Activated naive CD4-positive, alpha-beta T cell treated with anti-CD3 and anti-CD28 coated beads, Interleukin-2, amount 50 U/mL, for 24 hours (primary cell): Measurements from ENCODE around the gene ZBTB5.
"Not testable (repeated sequence)": the region's sequence is repeated elsewhere in the genome, so short reads cannot be mapped to it uniquely, and the experiment has no call there.

Source experiments
- H3K27ac Mint-ChIP-seq: one replicate; pipeline ENCODE4 v1.8.0; 2021; ENCODE audit warnings: mild to moderate bottlenecking, mixed read lengths
- H3K27me3 Mint-ChIP-seq: one replicate; pipeline ENCODE4 v1.8.0; 2021; ENCODE audit warnings: mixed read lengths
- H3K36me3 Mint-ChIP-seq: one replicate; pipeline ENCODE4 v1.8.0; 2021; ENCODE audit warnings: mixed read lengths
- H3K4me1 Mint-ChIP-seq: one replicate; pipeline ENCODE4 v1.8.0; 2021; ENCODE audit warnings: mixed read lengths
- H3K4me3 Mint-ChIP-seq: one replicate; pipeline ENCODE4 v1.8.0; 2021; ENCODE audit warnings: mild to moderate bottlenecking, mixed read lengths
- H3K9me3 Mint-ChIP-seq: one replicate; pipeline ENCODE4 v1.8.0; 2021; ENCODE audit warnings: mixed read lengths

The ZBTB5 gene, protein sequence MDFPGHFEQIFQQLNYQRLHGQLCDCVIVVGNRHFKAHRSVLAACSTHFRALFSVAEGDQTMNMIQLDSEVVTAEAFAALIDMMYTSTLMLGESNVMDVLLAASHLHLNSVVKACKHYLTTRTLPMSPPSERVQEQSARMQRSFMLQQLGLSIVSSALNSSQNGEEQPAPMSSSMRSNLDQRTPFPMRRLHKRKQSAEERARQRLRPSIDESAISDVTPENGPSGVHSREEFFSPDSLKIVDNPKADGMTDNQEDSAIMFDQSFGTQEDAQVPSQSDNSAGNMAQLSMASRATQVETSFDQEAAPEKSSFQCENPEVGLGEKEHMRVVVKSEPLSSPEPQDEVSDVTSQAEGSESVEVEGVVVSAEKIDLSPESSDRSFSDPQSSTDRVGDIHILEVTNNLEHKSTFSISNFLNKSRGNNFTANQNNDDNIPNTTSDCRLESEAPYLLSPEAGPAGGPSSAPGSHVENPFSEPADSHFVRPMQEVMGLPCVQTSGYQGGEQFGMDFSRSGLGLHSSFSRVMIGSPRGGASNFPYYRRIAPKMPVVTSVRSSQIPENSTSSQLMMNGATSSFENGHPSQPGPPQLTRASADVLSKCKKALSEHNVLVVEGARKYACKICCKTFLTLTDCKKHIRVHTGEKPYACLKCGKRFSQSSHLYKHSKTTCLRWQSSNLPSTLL

DNA sequence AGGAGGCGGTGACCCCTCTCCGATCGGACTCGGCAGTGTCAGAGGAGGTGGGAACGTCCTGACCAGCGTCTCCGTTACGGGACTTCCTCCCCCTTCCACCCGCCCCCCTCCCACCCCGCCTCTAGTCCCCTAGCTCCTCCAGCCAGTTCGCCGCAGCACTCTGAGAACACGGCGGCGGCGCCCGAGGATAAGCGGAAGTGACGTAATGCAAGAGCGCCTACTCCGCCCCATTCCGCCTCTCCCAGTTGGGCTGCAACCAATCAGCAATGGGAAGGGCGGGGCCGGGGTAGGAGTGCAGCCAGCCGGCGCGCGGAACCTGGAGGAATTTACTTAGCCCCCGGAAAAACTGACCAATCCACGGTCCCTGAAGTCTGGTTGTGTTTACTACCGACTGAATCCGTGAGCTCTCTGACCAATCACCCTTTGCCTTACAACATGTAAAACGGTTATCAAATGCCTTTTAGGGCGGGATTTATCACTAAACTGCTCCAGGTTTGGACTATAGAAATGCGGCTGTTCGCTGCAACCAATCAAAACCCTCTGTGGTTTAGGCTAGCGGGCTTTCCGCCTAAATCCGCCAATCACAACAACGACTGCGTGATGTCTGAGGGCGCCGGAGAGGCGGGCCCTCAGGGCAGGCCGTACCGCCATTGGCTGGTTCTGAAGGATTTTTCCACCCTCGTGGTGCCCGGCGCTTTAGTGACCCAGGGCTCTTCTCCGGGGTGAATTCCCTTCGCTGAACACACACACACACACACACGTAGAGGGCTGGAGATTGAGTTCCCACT is at the start of gene ZBTB5:
Gene ZBTB5 (minus strand): TSS at position 202 of the 788 bp plus-strand sequence. CDS start 22,899 bp downstream, outside the sequence.
- Mint-ChIP-seq H3K9me3 (no peaks in the 10 kb centered on the region), H3K4me1 (peaks cover 32% of the 10 kb centered on the region), H3K36me3 (peaks cover 9% of the 10 kb centered on the region), H3K27me3 (no peaks in the 10 kb centered on the region), H3K4me3 (peak within 1 kb of the TSS; percentile 97), H3K27ac (peak within 1 kb of the TSS; percentile 95)

GRCh38 chr9:37514999-37515398 is 49.7 kb upstream of the ZBTB5 start:
- Mint-ChIP-seq H3K27ac (peak overlapping the region; percentile 23), H3K36me3 (peaks cover 6% of the 10 kb centered on the region), H3K4me1 (no peaks in the 10 kb centered on the region), H3K27me3 (no peaks in the 10 kb centered on the region), H3K4me3 (no peak overlapping the region), H3K9me3 (no peaks in the 10 kb centered on the region)

DNA sequence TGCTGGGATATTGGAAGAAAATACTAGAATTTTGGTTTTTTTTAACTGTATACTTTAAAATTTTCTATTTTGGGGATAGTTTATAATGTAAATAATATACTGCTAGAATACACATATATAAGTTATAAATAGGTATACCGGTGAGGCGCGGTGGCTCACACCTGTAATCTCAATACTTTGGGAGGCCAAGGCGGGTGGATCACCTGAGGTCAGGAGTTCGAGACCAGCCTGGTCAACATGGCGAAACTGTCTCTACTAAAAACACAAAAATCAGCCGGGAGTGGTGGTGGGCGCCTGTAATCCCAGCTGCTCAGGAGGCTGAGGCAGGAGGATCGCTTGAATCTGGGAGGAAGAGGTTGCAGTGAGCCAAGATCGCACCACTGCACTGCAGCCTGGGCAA is 49.2 kb upstream of the ZBTB5 start:
- H3K36me3 Mint-ChIP-seq, H3K4me3 Mint-ChIP-seq, H3K27me3 Mint-ChIP-seq, H3K4me1 Mint-ChIP-seq, H3K27ac Mint-ChIP-seq, H3K9me3 Mint-ChIP-seq: not testable (repeated sequence)

DNA sequence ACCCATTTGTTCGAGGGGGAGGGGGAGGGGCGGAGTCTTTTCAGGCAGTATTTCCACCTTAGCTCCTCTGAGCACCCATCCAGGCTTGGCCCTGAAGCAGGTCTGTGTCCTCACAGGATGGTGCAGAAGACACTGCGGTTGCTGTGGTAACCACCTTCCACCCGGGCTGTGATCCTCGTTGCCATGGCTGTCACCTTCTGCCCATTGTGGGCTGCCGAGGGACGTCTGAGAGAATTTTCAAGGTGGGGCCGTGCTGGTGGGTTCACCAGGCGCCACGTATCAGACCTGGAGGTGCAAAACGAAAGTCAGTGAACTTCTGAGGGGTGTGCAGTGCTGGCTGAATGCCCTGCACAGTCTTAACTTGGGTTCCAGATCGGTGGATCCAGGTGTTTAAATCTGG is 47.2 kb upstream of the ZBTB5 start:
- no peaks in the 10 kb centered on the region for H3K4me1 Mint-ChIP-seq
- H3K27ac Mint-ChIP-seq: no peak overlapping the region
- H3K9me3 Mint-ChIP-seq: no peaks in the 10 kb centered on the region
- no peak overlapping the region for H3K4me3 Mint-ChIP-seq
- no peaks in the 10 kb centered on the region for H3K27me3 Mint-ChIP-seq
- peaks cover 3% of the 10 kb centered on the region for H3K36me3 Mint-ChIP-seq

DNA sequence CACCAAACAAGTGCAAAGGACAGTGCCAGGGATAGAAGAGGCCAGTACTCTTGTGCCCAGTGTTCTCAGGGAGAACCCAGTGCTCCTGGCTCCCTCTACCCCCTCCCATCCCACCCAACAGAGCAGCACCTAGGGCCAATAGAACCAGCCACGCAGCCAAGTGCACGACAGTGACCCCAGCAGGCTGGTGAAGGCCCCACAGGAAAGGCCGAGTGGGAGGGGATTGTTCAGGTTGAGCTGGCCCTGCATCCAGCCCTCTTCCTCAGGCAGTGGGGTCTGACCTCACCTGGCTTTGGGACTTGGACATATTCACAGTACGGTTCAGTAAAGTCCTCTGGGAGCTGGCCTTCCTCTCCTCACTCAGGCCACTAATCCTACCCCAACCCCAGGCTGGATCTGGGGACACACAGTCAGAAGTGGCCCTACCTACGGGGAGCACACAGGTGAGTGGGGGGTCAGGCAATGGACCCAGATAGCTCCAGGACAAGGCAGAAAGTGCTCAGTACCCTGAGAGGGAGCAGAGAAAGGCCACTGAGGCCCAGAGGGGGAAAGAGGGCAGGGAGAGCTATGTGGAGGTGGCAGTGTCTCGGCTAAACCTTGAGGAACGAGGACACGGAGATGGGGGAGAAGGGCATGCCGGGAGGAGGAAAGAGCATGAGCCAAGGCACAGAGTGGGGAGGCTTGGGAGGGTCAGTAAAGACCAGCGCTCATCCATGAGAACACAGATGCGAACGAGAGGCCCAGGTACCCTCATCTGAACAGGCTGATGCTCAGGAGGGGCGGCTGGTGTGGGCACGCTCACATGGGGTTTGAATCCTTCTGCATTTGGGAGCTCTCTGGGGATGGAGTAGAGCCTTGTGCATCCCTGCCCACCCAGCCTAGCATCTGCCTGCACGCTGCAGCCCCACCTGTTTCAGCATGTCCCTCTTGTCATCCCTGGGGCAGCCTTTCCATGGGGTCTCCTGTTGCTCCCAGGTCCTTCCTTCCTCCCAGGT is 46.1 kb upstream of the ZBTB5 start:
- H3K36me3 Mint-ChIP-seq: peaks cover 3% of the 10 kb centered on the region
- H3K27me3 Mint-ChIP-seq: no peaks in the 10 kb centered on the region
- H3K9me3 Mint-ChIP-seq: no peaks in the 10 kb centered on the region
- H3K4me3 Mint-ChIP-seq: no peak overlapping the region
- peaks cover 5% of the 10 kb centered on the region for H3K4me1 Mint-ChIP-seq
- H3K27ac Mint-ChIP-seq: no peak overlapping the region

- H3K9me3 Mint-ChIP-seq, H3K27ac Mint-ChIP-seq, H3K27me3 Mint-ChIP-seq, H3K36me3 Mint-ChIP-seq, H3K4me3 Mint-ChIP-seq, H3K4me1 Mint-ChIP-seq: not testable (repeated sequence)
These were observed 44.8 kb upstream of the ZBTB5 start for GRCh38 chr9:37510053-37510452.

GRCh38 chr9:37509536-37509935 is 44.3 kb upstream of the ZBTB5 start:
- H3K4me1 Mint-ChIP-seq: peaks cover 8% of the 10 kb centered on the region
- peaks cover 3% of the 10 kb centered on the region for H3K36me3 Mint-ChIP-seq
- H3K4me3 Mint-ChIP-seq: no peak overlapping the region
- H3K27ac Mint-ChIP-seq: no peak overlapping the region
- H3K9me3 Mint-ChIP-seq: no peaks in the 10 kb centered on the region
- no peaks in the 10 kb centered on the region for H3K27me3 Mint-ChIP-seq

- Mint-ChIP-seq H3K9me3 (no peaks in the 10 kb centered on the region), H3K27ac (no peak overlapping the region), H3K4me3 (no peak overlapping the region), H3K36me3 (no peaks in the 10 kb centered on the region), H3K4me1 (peaks cover 9% of the 10 kb centered on the region), H3K27me3 (no peaks in the 10 kb centered on the region)
These were observed 43.6 kb upstream of the ZBTB5 start for GRCh38 chr9:37508834-37509206.

- Mint-ChIP-seq H3K4me3 (no peak overlapping the region), H3K27ac (peak overlapping the region; percentile 17), H3K27me3 (no peaks in the 10 kb centered on the region), H3K4me1 (peaks cover 14% of the 10 kb centered on the region), H3K9me3 (no peaks in the 10 kb centered on the region), H3K36me3 (peaks cover 2% of the 10 kb centered on the region)
These were observed 43.0 kb upstream of the ZBTB5 start for GRCh38 chr9:37508135-37508833.

DNA sequence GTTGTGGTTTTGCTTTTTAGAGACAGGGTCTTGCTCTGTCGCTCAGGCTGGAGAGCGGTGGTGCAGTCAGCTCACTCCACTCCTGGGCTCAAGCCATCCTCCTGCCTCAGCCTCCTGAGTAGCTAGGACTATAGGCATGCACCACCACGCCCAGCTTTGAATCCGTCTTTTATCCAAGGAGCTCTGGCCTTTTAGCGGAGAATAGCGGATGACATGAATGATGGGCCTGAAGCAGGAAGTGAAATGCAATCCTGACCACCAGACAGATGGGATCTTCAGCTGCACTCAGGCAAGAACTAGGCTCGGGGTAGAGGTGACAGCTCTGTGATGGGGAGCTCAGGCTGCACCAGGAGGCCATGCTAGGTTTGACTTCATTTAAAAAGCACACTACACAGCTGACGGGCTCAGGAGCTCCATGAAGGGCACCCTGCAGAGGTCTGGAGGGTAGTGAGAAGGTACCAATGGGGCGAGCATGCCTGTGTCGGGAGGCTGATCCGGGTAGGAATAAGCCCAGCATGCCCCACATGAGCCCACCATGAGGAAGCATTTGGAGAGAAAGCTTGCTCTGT is 42.4 kb upstream of the ZBTB5 start:
- Mint-ChIP-seq H3K27ac (peak overlapping the region; percentile 17), H3K9me3 (no peaks in the 10 kb centered on the region), H3K27me3 (no peaks in the 10 kb centered on the region), H3K4me3 (no peak overlapping the region), H3K36me3 (peaks cover 4% of the 10 kb centered on the region), H3K4me1 (peaks cover 18% of the 10 kb centered on the region)

DNA sequence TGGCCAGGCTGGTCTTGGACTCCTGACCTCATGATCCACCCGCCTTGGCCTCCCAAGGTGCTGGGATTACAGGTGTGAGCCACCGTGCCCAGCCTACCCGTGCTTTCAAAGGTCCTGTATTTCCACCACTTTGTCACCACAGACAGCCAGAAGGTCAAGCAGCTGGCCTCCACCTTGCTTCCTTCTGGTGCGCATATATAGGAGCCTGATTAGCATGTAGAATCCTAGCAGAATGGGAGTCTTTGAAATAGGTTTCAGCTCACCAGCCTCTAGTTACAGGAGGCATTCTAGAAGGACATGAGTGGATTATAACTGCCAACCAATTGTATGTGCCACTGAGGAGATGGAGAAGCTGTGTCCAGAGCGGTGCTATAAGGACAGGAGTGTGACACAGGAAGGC is 39.4 kb upstream of the ZBTB5 start:
- Mint-ChIP-seq H3K9me3 (no peaks in the 10 kb centered on the region), H3K36me3 (peaks cover 10% of the 10 kb centered on the region), H3K4me3 (no peak overlapping the region), H3K27me3 (no peaks in the 10 kb centered on the region), H3K27ac (no peak overlapping the region), H3K4me1 (peaks cover 18% of the 10 kb centered on the region)

DNA sequence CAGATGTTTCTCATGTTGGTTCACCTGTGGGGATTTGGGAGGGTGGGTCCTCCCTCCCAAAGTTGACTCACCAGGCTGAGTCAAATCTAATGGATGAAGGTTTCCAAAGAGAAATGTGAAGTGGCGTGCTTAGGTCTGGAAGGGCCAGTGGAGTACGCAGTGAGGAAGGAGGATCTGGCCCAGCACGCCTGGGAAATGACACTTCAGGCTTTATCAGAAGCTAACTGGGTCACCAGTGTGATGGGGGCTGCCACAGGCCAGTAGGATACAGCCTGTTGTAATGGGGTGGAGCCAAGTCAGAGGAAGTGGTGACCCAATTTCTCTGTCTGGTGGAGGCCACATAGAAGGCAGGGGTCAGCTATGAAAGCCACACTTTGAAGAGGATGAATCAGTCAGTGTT is 38.5 kb upstream of the ZBTB5 start:
- peak overlapping the region; percentile 3 for H3K4me3 Mint-ChIP-seq
- H3K9me3 Mint-ChIP-seq: no peaks in the 10 kb centered on the region
- H3K4me1 Mint-ChIP-seq: peaks cover 18% of the 10 kb centered on the region
- H3K36me3 Mint-ChIP-seq: peaks cover 11% of the 10 kb centered on the region
- H3K27ac Mint-ChIP-seq: peak overlapping the region; percentile 43
- no peaks in the 10 kb centered on the region for H3K27me3 Mint-ChIP-seq

GRCh38 chr9:37501957-37502596 is 36.8 kb upstream of the ZBTB5 start:
- H3K27me3 Mint-ChIP-seq: no peaks in the 10 kb centered on the region
- H3K9me3 Mint-ChIP-seq: no peaks in the 10 kb centered on the region
- peaks cover 18% of the 10 kb centered on the region for H3K4me1 Mint-ChIP-seq
- H3K36me3 Mint-ChIP-seq: peaks cover 15% of the 10 kb centered on the region
- H3K4me3 Mint-ChIP-seq: no peak overlapping the region
- peak overlapping the region; percentile 59 for H3K27ac Mint-ChIP-seq

DNA sequence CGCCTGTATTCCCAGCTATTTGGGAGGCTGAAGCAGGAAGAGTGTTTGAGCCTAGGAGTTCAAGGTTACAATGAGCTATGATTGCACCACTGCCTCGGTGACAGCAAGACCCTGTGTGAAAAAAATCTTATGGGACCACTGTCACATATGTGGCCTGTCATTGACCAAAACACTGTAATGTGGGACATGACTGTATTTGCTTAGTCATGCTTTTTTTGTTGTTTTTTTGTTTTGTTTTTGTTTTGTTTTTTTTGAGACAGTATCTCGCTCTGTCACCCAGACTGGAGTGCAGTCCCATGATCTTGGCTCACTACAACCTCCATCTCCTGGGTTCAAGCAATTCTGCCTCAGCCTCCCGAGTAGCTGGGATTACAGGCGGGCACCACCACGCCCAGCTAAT is 34.0 kb upstream of the ZBTB5 start:
- H3K36me3 Mint-ChIP-seq: peaks cover 22% of the 10 kb centered on the region
- H3K4me3 Mint-ChIP-seq: no peak overlapping the region
- peaks cover 10% of the 10 kb centered on the region for H3K4me1 Mint-ChIP-seq
- H3K27ac Mint-ChIP-seq: no peak overlapping the region
- H3K27me3 Mint-ChIP-seq: no peaks in the 10 kb centered on the region
- no peaks in the 10 kb centered on the region for H3K9me3 Mint-ChIP-seq
